Measurements from ENCODE around the gene PRPSAP1. TPM values are rescaled to one million over a fixed set of nuclear protein-coding genes. Genes with fewer than 3 reads are reported as not detected.
A peak's percentile ranks its signal among the peaks of the same experiment; 100 is the strongest.

PRPSAP1 gene
- total RNA-seq, 4 donors from 2014 or later = 133 to 198 (median 167) TPM

DNA sequence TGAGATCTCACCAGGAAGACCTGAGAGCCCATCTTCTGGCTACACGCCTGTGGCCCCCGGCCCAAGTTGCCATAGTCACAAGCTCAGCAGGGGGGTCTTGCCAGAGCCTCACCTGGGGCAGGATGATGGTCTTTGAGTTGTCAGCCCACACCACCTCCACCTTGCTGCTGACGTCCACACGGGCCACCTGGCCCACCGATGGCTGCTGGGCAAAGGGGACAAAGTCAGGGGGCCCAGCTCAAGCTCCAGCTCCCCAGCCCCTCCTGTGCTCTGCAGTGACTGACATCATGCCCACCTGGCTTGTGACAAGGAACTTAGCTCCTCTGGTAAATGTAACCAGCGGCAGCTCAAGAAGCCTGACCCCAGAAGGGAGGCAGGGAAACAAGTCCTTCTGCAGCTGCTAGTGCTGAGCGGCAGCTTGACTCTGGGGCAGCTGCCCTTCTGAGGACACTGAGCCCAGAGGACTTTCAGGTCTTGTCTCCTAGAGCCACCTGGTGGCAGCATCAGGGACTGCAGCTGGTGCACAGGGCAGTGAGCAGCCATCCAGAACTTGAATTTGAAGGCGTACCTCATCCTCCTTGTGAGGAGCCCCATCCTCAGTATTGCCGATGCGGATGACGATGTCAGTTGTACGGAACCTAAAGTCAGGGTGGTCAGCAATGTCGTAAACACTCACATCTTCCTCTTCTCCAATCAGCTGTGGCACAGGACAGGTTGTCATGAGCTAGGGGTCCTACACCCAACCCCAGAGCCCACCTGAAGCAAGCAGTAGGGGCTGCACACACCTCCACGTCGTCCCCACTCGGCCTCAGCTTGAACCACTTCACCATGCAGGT, 44.2 kb upstream of the PRPSAP1 start:
- Histone ChIP-seq H3K9me3 (no peaks in the 10 kb centered on the region), H3K4me3 (replicated peaks in 1 of 3) (no peak overlapping the region), H3K36me3 (peaks cover 57 to 59% of the 10 kb centered on the region in 2 donors), H3K27ac (peak overlapping the region in 1 of 3 donors; percentile 22), H3K27me3 (no peaks in the 10 kb centered on the region), H3K4me1 (peaks cover 13 to 33% of the 10 kb centered on the region in 2 donors)
- TF ChIP-seq, protein P1, sequence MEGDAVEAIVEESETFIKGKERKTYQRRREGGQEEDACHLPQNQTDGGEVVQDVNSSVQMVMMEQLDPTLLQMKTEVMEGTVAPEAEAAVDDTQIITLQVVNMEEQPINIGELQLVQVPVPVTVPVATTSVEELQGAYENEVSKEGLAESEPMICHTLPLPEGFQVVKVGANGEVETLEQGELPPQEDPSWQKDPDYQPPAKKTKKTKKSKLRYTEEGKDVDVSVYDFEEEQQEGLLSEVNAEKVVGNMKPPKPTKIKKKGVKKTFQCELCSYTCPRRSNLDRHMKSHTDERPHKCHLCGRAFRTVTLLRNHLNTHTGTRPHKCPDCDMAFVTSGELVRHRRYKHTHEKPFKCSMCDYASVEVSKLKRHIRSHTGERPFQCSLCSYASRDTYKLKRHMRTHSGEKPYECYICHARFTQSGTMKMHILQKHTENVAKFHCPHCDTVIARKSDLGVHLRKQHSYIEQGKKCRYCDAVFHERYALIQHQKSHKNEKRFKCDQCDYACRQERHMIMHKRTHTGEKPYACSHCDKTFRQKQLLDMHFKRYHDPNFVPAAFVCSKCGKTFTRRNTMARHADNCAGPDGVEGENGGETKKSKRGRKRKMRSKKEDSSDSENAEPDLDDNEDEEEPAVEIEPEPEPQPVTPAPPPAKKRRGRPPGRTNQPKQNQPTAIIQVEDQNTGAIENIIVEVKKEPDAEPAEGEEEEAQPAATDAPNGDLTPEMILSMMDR (IDR thresholded peaks at IDR 0.05) = peak; percentile 96 to 98 (median 98)
- TF ChIP-seq POLR2A (IDR thresholded peaks at IDR 0.05) = no peak
- intact Hi-C loops (cut with DNase I) = loop anchor here (2.0 kb wide), 1 partner anchor 93 kb away; no protein-coding TSS in a partner anchor
- peak; percentile 91 to 95 for DNase-seq
- WGBS, 2 donors = 64 to 69% methylated on average over 6 to 16 of the region's 16 CpGs

DNA sequence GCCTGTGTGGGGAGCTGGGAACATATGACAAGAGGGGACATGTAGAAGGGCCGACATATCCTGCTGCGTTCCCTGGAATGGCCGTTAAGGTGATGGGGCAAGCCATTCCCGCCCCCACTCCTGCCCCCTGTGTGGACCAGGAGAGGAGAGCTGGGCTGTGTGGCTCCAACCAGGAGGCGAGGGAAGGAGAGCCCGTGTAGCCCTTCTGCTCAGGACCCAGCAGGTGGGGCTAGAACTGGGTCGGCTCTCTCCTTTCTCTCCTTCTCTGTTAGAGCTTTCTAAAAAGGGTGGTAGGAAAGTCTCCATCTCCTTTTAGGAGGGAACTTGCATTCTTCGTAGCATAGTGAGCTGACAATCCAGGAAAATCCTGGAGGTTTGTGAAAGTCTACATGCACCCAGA, 43.5 kb upstream of the PRPSAP1 start:
- 93 to 96% methylated on average over 8 of the region's 8 CpGs for WGBS, 2 donors
- intact Hi-C loops (cut with DNase I) = no loop called here

DNA sequence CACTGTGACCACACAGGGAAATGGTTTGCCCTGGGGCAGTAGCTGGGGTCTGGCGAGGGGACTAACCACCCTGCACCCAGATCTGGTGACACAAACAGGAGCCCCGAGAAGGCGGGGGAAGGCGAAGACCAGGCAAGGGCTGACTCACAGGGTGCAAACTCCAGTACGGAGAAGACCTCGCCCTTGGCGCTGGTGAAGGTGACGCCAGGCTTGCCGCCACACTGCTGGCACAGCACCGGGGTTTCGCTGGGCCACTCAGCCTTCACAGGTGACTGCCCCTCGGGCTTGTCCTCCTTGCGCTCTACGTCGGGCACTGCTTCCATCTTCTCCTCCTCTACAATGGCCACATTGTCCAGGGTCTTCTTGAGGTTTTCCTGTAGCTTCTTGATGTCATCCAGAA, 42.3 kb upstream of the PRPSAP1 start:
- H3K4me1 ChIP-seq = peaks cover 28 to 52% of the 10 kb centered on the region in 2 donors
- no peak for DNase-seq
- no peak overlapping the region for H3K27ac ChIP-seq
- intact Hi-C loops (cut with DNase I) = loop anchor here (2.0 kb wide), 1 partner anchor 47 kb away; no protein-coding TSS in a partner anchor
- H3K27me3 ChIP-seq = no peaks in the 10 kb centered on the region
- no peaks in the 10 kb centered on the region for H3K9me3 ChIP-seq
- no peak for TF ChIP-seq POLR2A (IDR thresholded peaks at IDR 0.05)
- peaks cover 40 to 41% of the 10 kb centered on the region in 2 donors for H3K36me3 ChIP-seq
- WGBS, 2 donors = 92 to 98% methylated on average over 10 to 14 of the region's 15 CpGs
- no peak overlapping the region for H3K4me3 ChIP-seq (replicated peaks in 1 of 3)

More for the DNA sequence above, 43.5 kb upstream of the PRPSAP1 start:
- Histone ChIP-seq H3K27me3 (no peaks in the 10 kb centered on the region), H3K4me1 (peaks cover 17 to 40% of the 10 kb centered on the region in 2 donors), H3K27ac (no peak overlapping the region), H3K9me3 (no peaks in the 10 kb centered on the region), H3K36me3 (peaks cover 51 to 52% of the 10 kb centered on the region in 2 donors), H3K4me3 (replicated peaks in 1 of 3) (no peak overlapping the region)
- no peak for TF ChIP-seq POLR2A (IDR thresholded peaks at IDR 0.05)
- TF ChIP-seq, protein P1 (IDR thresholded peaks at IDR 0.05) = no peak
- DNase-seq = no peak

DNA sequence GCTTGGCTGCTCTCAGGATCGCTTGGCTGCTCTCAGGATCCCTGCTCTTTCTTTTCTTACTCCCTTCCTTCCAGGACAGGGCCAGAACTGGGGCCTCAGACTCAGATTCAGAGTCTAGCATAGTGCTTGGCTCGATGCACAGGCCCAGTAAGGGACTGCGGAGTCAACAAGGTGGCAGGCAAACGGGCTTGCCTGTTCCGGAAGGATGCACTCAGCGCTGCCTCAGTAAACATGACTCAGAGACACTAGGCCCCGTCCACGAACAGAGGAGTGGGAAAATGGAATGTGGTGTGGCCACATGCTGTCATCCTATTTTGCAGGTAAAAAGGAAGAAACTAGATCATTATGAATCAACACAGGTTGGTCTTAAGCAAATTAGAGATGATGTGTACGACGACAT, 40.5 kb upstream of the PRPSAP1 start:
- H3K27me3 ChIP-seq = no peaks in the 10 kb centered on the region
- H3K36me3 ChIP-seq = peaks cover 21 to 27% of the 10 kb centered on the region in 2 donors
- H3K4me1 ChIP-seq = peaks cover 28 to 55% of the 10 kb centered on the region in 2 donors
- no peak overlapping the region for H3K4me3 ChIP-seq (replicated peaks in 1 of 3)
- 37 to 60% methylated on average over 7 to 10 of the region's 10 CpGs for WGBS, 2 donors
- H3K27ac ChIP-seq = peak overlapping the region; percentile 63 to 83 (median 74)
- intact Hi-C loops (cut with DNase I) = loop anchor here (2.0 kb wide), 1 partner anchor 45 kb away; no protein-coding TSS in a partner anchor
- no peak for TF ChIP-seq POLR2A (IDR thresholded peaks at IDR 0.05)
- TF ChIP-seq, protein P1 (IDR thresholded peaks at IDR 0.05) = no peak
- no peaks in the 10 kb centered on the region for H3K9me3 ChIP-seq
- peak; percentile 87 to 92 for DNase-seq

DNA sequence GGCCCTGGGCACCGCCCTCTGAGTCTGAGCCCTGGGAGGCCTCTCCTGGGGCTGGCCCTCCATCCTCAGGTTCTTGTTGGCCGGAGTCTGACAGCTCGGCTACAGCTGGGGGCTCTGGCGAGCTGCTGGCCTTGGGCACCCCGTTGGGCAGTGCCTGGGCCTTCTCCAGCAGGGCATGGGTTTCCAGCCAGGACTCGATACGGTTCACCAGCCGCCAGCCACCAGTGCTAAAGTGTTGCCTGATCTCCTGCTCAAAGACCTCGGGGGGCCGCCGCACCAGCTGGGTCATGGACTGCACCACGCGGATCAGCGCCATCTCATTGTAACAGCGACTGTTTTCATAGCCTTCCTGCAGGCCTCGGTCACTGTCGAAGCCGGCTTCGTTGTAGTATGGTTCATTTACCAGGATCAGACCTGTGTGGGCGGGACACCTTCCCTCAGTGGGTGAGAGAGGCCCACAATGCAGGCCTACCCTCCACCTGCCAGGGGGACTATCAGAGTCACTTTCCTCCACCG, 37.5 kb upstream of the PRPSAP1 start:
- intact Hi-C loops (cut with DNase I) = no loop called here
- Histone ChIP-seq H3K36me3 (peaks cover 11 to 15% of the 10 kb centered on the region in 2 donors), H3K4me3 (replicated peaks in 1 of 3) (no peak overlapping the region), H3K4me1 (peaks cover 28 to 46% of the 10 kb centered on the region in 2 donors), H3K27me3 (no peaks in the 10 kb centered on the region), H3K9me3 (no peaks in the 10 kb centered on the region), H3K27ac (peak overlapping the region in 2 of 3 donors; percentile 43 to 74)
- TF ChIP-seq, protein P1 (IDR thresholded peaks at IDR 0.05) = no peak
- no peak for TF ChIP-seq POLR2A (IDR thresholded peaks at IDR 0.05)
- peak; percentile 77 to 79 for DNase-seq
- WGBS, 2 donors = 46 to 61% methylated on average over 14 of the region's 21 CpGs
